Measurements from ENCODE around the gene TACC2.

Gene TACC2

GRCh38 chr10:121949451-121949850 lies 39.5 kb upstream of the TACC2 start:
- H2BK15ac ChIP-seq (replicated peaks; ENCODE audit: low read depth) = no peak overlapping the region
- no peak overlapping the region for H3K4me3 ChIP-seq (ENCODE audit: low read length)
- no peak overlapping the region for H3K56ac ChIP-seq (ENCODE audit: low read length)
- no peaks in the 10 kb centered on the region for H3K79me2 ChIP-seq (ENCODE audit: control insufficient read depth, insufficient read depth, low read length)
- H3K27me3 ChIP-seq (ENCODE audit: insufficient read depth, low read length, poor library complexity) = no peaks in the 10 kb centered on the region
- no peak overlapping the region for H3K23ac ChIP-seq (ENCODE audit: low read length)
- no peak overlapping the region for H4K8ac ChIP-seq (ENCODE audit: low read depth, low read length)
- H2BK5ac ChIP-seq (ENCODE audit: low read length) = no peak overlapping the region
- no peak overlapping the region for H3K4ac ChIP-seq (ENCODE audit: low read depth, low read length)
- no peak overlapping the region for H2AK5ac ChIP-seq (ENCODE audit: low read length)
- no peak overlapping the region for H3K9ac ChIP-seq (ENCODE audit: low read length)
- no peaks in the 10 kb centered on the region for H3K79me1 ChIP-seq (ENCODE audit: low read length)
- H3K18ac ChIP-seq (ENCODE audit: low read length) = no peak overlapping the region
- H3K36me3 ChIP-seq (ENCODE audit: control insufficient read depth, insufficient read depth, low read length) = no peaks in the 10 kb centered on the region
- H4K5ac ChIP-seq (ENCODE audit: low read length) = no peak overlapping the region
- H3K4me1 ChIP-seq (ENCODE audit: control insufficient read depth, low read depth, low read length) = peaks cover 6% of the 10 kb centered on the region
- no CpG with 5 or more reads among the region's 3 CpGs for WGBS (ENCODE audit: extremely low coverage, insufficient coverage, low lambda C conversion rate)
- H3K4me2 ChIP-seq (ENCODE audit: low read length) = no peak overlapping the region
- H3K27ac ChIP-seq (ENCODE audit: low read depth, low read length) = no peak overlapping the region
- DNase-seq = no peak
- no peak overlapping the region for H2BK120ac ChIP-seq (ENCODE audit: low read depth, low read length)

GRCh38 chr10:121952226-121952625 lies 36.7 kb upstream of the TACC2 start:
- no peak overlapping the region for H3K4ac ChIP-seq (ENCODE audit: low read depth, low read length)
- no CpG with 5 or more reads among the region's 5 CpGs for WGBS (ENCODE audit: extremely low coverage, insufficient coverage, low lambda C conversion rate)
- H3K56ac ChIP-seq (ENCODE audit: low read length) = no peak overlapping the region
- H3K4me3 ChIP-seq (ENCODE audit: low read length) = no peak overlapping the region
- H3K9ac ChIP-seq (ENCODE audit: low read length) = no peak overlapping the region
- no peak overlapping the region for H2BK120ac ChIP-seq (ENCODE audit: low read depth, low read length)
- no peak overlapping the region for H4K8ac ChIP-seq (ENCODE audit: low read depth, low read length)
- no peak overlapping the region for H2BK15ac ChIP-seq (replicated peaks; ENCODE audit: low read depth)
- peaks cover 6% of the 10 kb centered on the region for H3K4me1 ChIP-seq (ENCODE audit: control insufficient read depth, low read depth, low read length)
- H2BK5ac ChIP-seq (ENCODE audit: low read length) = no peak overlapping the region
- no peak overlapping the region for H2AK5ac ChIP-seq (ENCODE audit: low read length)
- H3K23ac ChIP-seq (ENCODE audit: low read length) = no peak overlapping the region
- H3K27me3 ChIP-seq (ENCODE audit: insufficient read depth, low read length, poor library complexity) = no peaks in the 10 kb centered on the region
- no peak overlapping the region for H3K4me2 ChIP-seq (ENCODE audit: low read length)
- H3K36me3 ChIP-seq (ENCODE audit: control insufficient read depth, insufficient read depth, low read length) = peaks cover 1% of the 10 kb centered on the region
- no peak for DNase-seq
- H4K5ac ChIP-seq (ENCODE audit: low read length) = no peak overlapping the region
- H3K18ac ChIP-seq (ENCODE audit: low read length) = no peak overlapping the region
- no peak overlapping the region for H3K27ac ChIP-seq (ENCODE audit: low read depth, low read length)
- H3K79me2 ChIP-seq (ENCODE audit: control insufficient read depth, insufficient read depth, low read length) = no peaks in the 10 kb centered on the region
- no peaks in the 10 kb centered on the region for H3K79me1 ChIP-seq (ENCODE audit: low read length)

GRCh38 chr10:121956111-121957061 lies 32.6 kb upstream of the TACC2 start:
- Histone ChIP-seq H3K4ac (ENCODE audit: low read depth, low read length) (no peak overlapping the region), H2BK5ac (ENCODE audit: low read length) (no peak overlapping the region), H2AK5ac (ENCODE audit: low read length) (no peak overlapping the region), H3K27ac (ENCODE audit: low read depth, low read length) (no peak overlapping the region), H4K8ac (ENCODE audit: low read depth, low read length) (no peak overlapping the region), H3K4me1 (ENCODE audit: control insufficient read depth, low read depth, low read length) (peaks cover 3% of the 10 kb centered on the region), H3K56ac (ENCODE audit: low read length) (no peak overlapping the region), H3K27me3 (ENCODE audit: insufficient read depth, low read length, poor library complexity) (no peaks in the 10 kb centered on the region), H4K5ac (ENCODE audit: low read length) (no peak overlapping the region), H3K4me3 (ENCODE audit: low read length) (no peak overlapping the region), H3K9ac (ENCODE audit: low read length) (no peak overlapping the region), H3K4me2 (ENCODE audit: low read length) (no peak overlapping the region), H3K23ac (ENCODE audit: low read length) (no peak overlapping the region), H3K36me3 (ENCODE audit: control insufficient read depth, insufficient read depth, low read length) (peaks cover 4% of the 10 kb centered on the region), H2BK120ac (ENCODE audit: low read depth, low read length) (no peak overlapping the region), H3K79me1 (ENCODE audit: low read length) (no peaks in the 10 kb centered on the region), H3K79me2 (ENCODE audit: control insufficient read depth, insufficient read depth, low read length) (no peaks in the 10 kb centered on the region), H3K18ac (ENCODE audit: low read length) (no peak overlapping the region), H2BK15ac (replicated peaks; ENCODE audit: low read depth) (no peak overlapping the region)
- DNase-seq = no peak
- WGBS (ENCODE audit: extremely low coverage, insufficient coverage, low lambda C conversion rate) = no CpG with 5 or more reads among the region's 7 CpGs

- Histone ChIP-seq H3K27me3 (ENCODE audit: insufficient read depth, low read length, poor library complexity) (no peaks in the 10 kb centered on the region), H2BK5ac (ENCODE audit: low read length) (no peak overlapping the region), H4K8ac (ENCODE audit: low read depth, low read length) (no peak overlapping the region), H3K4me1 (ENCODE audit: control insufficient read depth, low read depth, low read length) (peaks cover 3% of the 10 kb centered on the region), H2BK120ac (ENCODE audit: low read depth, low read length) (no peak overlapping the region), H3K79me2 (ENCODE audit: control insufficient read depth, insufficient read depth, low read length) (no peaks in the 10 kb centered on the region), H2BK15ac (replicated peaks; ENCODE audit: low read depth) (no peak overlapping the region), H3K36me3 (ENCODE audit: control insufficient read depth, insufficient read depth, low read length) (peaks cover 4% of the 10 kb centered on the region), H3K18ac (ENCODE audit: low read length) (no peak overlapping the region), H3K4ac (ENCODE audit: low read depth, low read length) (no peak overlapping the region), H3K56ac (ENCODE audit: low read length) (no peak overlapping the region), H2AK5ac (ENCODE audit: low read length) (no peak overlapping the region), H3K23ac (ENCODE audit: low read length) (no peak overlapping the region), H3K9ac (ENCODE audit: low read length) (no peak overlapping the region), H3K79me1 (ENCODE audit: low read length) (no peaks in the 10 kb centered on the region), H3K4me3 (ENCODE audit: low read length) (no peak overlapping the region), H3K4me2 (ENCODE audit: low read length) (no peak overlapping the region), H3K27ac (ENCODE audit: low read depth, low read length) (no peak overlapping the region), H4K5ac (ENCODE audit: low read length) (no peak overlapping the region)
- no CpG with 5 or more reads among the region's 3 CpGs for WGBS (ENCODE audit: extremely low coverage, insufficient coverage, low lambda C conversion rate)
- DNase-seq = peak; percentile 78
Measured at GRCh38 chr10:121959671-121960070, 29.3 kb upstream of the TACC2 start.

DNA sequence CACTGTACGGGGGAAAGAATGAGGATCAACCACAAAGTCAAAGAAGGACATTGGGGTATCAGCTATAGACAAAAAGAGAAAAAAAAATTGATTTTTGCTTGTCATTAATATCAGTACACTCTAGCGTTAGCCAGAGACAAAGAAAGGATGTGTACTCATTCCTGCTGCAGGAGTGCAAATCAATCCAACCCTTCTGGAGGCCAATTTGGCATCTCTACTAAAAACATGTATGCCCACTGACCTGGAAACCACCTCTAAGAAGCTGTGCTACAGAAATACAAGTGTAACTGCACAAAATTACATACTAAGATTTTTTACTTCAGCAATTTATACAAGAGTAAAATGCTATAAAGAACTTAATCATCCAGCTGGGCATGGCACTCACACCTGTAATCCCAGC lies 27.5 kb upstream of the TACC2 start:
- H4K5ac ChIP-seq (ENCODE audit: low read length) = no peak overlapping the region
- H3K27me3 ChIP-seq (ENCODE audit: insufficient read depth, low read length, poor library complexity) = no peaks in the 10 kb centered on the region
- H3K4ac ChIP-seq (ENCODE audit: low read depth, low read length) = no peak overlapping the region
- no peak overlapping the region for H4K8ac ChIP-seq (ENCODE audit: low read depth, low read length)
- no peaks in the 10 kb centered on the region for H3K79me2 ChIP-seq (ENCODE audit: control insufficient read depth, insufficient read depth, low read length)
- H3K23ac ChIP-seq (ENCODE audit: low read length) = no peak overlapping the region
- H3K79me1 ChIP-seq (ENCODE audit: low read length) = no peaks in the 10 kb centered on the region
- DNase-seq = no peak
- no peak overlapping the region for H2BK5ac ChIP-seq (ENCODE audit: low read length)
- no peak overlapping the region for H2BK15ac ChIP-seq (replicated peaks; ENCODE audit: low read depth)
- H3K27ac ChIP-seq (ENCODE audit: low read depth, low read length) = no peak overlapping the region
- H3K4me2 ChIP-seq (ENCODE audit: low read length) = no peak overlapping the region
- H2BK120ac ChIP-seq (ENCODE audit: low read depth, low read length) = no peak overlapping the region
- H3K18ac ChIP-seq (ENCODE audit: low read length) = no peak overlapping the region
- WGBS (ENCODE audit: extremely low coverage, insufficient coverage, low lambda C conversion rate) = no CpG with 5 or more reads among the region's 2 CpGs
- H3K36me3 ChIP-seq (ENCODE audit: control insufficient read depth, insufficient read depth, low read length) = peaks cover 3% of the 10 kb centered on the region
- H3K4me3 ChIP-seq (ENCODE audit: low read length) = no peak overlapping the region
- peaks cover 3% of the 10 kb centered on the region for H3K4me1 ChIP-seq (ENCODE audit: control insufficient read depth, low read depth, low read length)
- no peak overlapping the region for H3K56ac ChIP-seq (ENCODE audit: low read length)
- H2AK5ac ChIP-seq (ENCODE audit: low read length) = no peak overlapping the region
- H3K9ac ChIP-seq (ENCODE audit: low read length) = no peak overlapping the region

Data from mesendoderm (in vitro differentiated cells).